Measurements from ENCODE around the gene GFOD2.
"Not testable (repeated sequence)": the region's sequence is repeated elsewhere in the genome, so short reads cannot be mapped to it uniquely, and the experiment has no call there.

The GFOD2 gene

GRCh38 chr16:67702130-67702529 is 17.0 kb downstream of the GFOD2 start:
- no peak for DNase-seq (ENCODE audit: low read depth)

GRCh38 chr16:67701420-67701819 is 17.7 kb downstream of the GFOD2 start:
- DNase-seq (ENCODE audit: low read depth) = no peak

GRCh38 chr16:67699265-67699664 is 19.9 kb downstream of the GFOD2 start:
- DNase-seq (ENCODE audit: low read depth) = no peak

- DNase-seq (ENCODE audit: low read depth) = no peak
Measured at GRCh38 chr16:67697422-67698185, 21.5 kb downstream of the GFOD2 start.

GRCh38 chr16:67694611-67695010 is 24.5 kb downstream of the GFOD2 start:
- DNase-seq (ENCODE audit: low read depth) = no peak

GRCh38 chr16:67693517-67694285 is 25.4 kb downstream of the GFOD2 start:
- not testable (repeated sequence) for DNase-seq (ENCODE audit: low read depth)

- DNase-seq (ENCODE audit: low read depth) = no peak
Measured at GRCh38 chr16:67685388-67686112, 33.6 kb downstream of the GFOD2 start.

GRCh38 chr16:67683767-67684166 is 35.3 kb downstream of the GFOD2 start:
- no peak for DNase-seq (ENCODE audit: low read depth)

GRCh38 chr16:67679935-67680897 is 38.9 kb downstream of the GFOD2 start:
- no peak for DNase-seq (ENCODE audit: low read depth)

GRCh38 chr16:67678354-67679023 is 40.6 kb downstream of the GFOD2 start:
- no peak for DNase-seq (ENCODE audit: low read depth)

- DNase-seq (ENCODE audit: low read depth) = no peak
Measured at GRCh38 chr16:67677712-67678111, 41.4 kb downstream of the GFOD2 start.

- DNase-seq (ENCODE audit: low read depth) = no peak
Measured at GRCh38 chr16:67676939-67677338, 42.2 kb downstream of the GFOD2 start.

- DNase-seq (ENCODE audit: low read depth) = no peak
Measured at GRCh38 chr16:67676516-67676915, 42.6 kb downstream of the GFOD2 start.

- DNase-seq (ENCODE audit: low read depth) = no peak
Measured at GRCh38 chr16:67675999-67676398, 43.1 kb downstream of the GFOD2 start.

GRCh38 chr16:67675579-67675935 is 43.6 kb downstream of the GFOD2 start:
- DNase-seq (ENCODE audit: low read depth) = no peak

- DNase-seq (ENCODE audit: low read depth) = no peak
Measured at GRCh38 chr16:67674851-67675578, 44.1 kb downstream of the GFOD2 start.

GRCh38 chr16:67673712-67674580 is 45.2 kb downstream of the GFOD2 start:
- no peak for DNase-seq (ENCODE audit: low read depth)

GRCh38 chr16:67672739-67673662 is 46.1 kb downstream of the GFOD2 start:
- no peak for DNase-seq (ENCODE audit: low read depth)
